ENCODE results near the gene ARMC7. TPM values are rescaled to one million over a fixed set of nuclear protein-coding genes. Genes with fewer than 3 reads are reported as not detected.
A peak's percentile ranks its signal among the peaks of the same experiment; 100 is the strongest.
"Not testable (repeated sequence)": the region's sequence is repeated elsewhere in the genome, so short reads cannot be mapped to it uniquely, and the experiment has no call there.

ARMC7 gene
- total RNA-seq, result 10 to 100 TPM; 13.2 to 14.4 (median 13.7) TPM

DNA sequence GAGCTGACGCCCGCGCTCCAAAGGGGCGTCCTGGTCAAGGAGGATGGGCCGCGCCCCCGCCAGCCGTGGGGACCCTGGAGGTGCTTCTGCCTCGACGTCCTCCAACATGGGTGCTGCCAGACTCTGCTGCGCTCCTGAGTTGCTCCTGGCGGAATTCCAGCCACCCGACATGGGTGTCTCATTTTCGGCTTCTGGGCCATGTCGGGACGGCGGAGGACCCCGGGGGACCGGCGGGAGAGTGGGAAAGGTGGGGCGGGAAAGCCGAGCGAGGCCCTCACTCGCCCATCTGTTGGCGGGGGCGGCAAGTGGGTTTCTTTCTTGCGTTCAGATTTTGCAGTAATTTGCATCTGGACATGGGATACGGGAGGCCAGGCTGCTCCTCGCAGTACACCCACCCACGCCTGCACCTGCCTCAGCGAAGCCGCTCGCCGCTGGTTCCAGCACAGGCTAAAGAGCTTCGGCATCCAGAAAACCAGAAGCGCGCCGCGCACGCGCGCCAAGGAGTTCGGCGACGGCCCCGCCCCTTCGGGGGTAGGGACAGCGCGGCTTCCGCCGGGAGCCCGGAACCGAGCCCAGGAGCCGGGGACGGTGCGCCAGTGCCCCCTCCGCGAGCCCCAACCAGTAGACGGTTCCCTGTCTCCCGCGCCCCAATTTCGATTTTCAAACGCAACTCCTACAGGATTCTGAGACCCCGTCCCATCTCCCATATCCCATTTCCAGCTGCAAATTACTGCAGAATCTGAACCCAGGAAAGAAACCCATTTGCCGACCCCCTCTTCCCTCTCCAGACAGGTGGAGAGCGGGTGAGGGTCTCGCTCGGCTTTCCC lies at the start of gene ARMC7:
ARMC7 (plus strand) TSS at position 563 of the 827 bp plus-strand sequence. CDS start 320 bp downstream, outside the sequence.
- DNase-seq (peak; percentile 89), ATAC-seq (peak; percentile 86 to 88)
- Mint-ChIP-seq H3K36me3 (ENCODE audit: insufficient read depth) (peaks cover 7% of the 10 kb centered on the region), H3K9me3 (no peaks in the 10 kb centered on the region), H3K27me3 (ENCODE audit: low read depth) (no peaks in the 10 kb centered on the region), H3K4me1 (ENCODE audit: low read depth) (peaks cover 29% of the 10 kb centered on the region), H3K4me3 (peak within 1 kb of the TSS; percentile 89)

DNA sequence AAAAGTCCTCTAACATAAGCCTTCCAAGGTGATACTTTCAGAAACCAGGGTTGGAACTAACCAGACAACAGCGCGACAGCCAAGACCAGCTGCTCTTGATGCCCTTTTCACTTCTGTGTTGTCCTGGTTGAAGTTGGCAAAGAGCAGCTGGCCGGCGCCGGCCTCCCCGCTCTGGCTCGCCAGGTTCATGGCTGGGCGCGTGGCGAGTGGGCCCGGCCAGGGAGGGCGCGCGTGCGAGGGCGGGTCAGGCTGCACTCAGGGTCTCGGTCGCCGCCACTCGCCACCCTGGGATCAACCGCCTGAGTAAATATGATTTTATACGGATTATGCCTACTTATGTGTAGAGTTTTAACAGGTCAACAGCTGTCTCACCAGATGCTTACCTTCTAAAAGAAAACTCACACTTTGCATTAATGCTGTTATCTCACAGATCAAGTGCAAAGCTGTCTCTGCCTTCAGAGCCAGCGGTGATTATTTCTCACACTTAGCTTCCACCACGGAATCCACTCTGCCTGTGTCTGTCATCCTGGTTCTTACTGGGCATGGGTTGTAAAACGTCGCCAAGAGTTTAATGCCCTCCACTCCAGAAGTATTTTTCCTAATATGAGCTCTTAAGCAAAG lies 49.2 kb upstream of the ARMC7 start:
- H3K27me3 Mint-ChIP-seq (ENCODE audit: low read depth), result no peaks in the 10 kb centered on the region
- no peak overlapping the region for H3K4me3 Mint-ChIP-seq
- no peak for ATAC-seq
- peaks cover 21% of the 10 kb centered on the region for H3K4me1 Mint-ChIP-seq (ENCODE audit: low read depth)
- H3K36me3 Mint-ChIP-seq (ENCODE audit: insufficient read depth), result peaks cover 35% of the 10 kb centered on the region
- no peaks in the 10 kb centered on the region for H3K9me3 Mint-ChIP-seq
- no peak for DNase-seq

DNA sequence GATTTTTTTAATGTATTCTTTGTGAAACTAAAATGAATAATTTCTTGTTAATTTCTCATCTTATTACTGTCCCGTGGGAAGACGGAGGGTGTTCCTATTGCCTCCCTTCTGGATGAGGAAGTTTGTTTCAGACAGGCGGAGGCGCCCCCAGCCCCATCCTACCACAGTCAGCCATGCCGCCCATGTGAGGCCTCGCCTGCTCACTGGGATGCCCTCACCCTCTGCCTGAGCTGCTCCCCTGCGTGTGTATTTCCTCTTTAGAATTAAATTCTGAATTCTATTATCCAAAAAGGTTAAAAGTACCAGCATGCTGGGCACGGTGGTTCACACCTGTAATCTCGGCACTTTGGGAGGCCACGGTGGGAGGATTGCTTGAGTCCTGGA lies 48.7 kb upstream of the ARMC7 start:
- Mint-ChIP-seq H3K36me3 (ENCODE audit: insufficient read depth) (peaks cover 35% of the 10 kb centered on the region), H3K4me1 (ENCODE audit: low read depth) (peaks cover 25% of the 10 kb centered on the region), H3K4me3 (no peak overlapping the region), H3K9me3 (no peaks in the 10 kb centered on the region), H3K27me3 (ENCODE audit: low read depth) (no peaks in the 10 kb centered on the region)
- no peak for DNase-seq
- ATAC-seq, result no peak

DNA sequence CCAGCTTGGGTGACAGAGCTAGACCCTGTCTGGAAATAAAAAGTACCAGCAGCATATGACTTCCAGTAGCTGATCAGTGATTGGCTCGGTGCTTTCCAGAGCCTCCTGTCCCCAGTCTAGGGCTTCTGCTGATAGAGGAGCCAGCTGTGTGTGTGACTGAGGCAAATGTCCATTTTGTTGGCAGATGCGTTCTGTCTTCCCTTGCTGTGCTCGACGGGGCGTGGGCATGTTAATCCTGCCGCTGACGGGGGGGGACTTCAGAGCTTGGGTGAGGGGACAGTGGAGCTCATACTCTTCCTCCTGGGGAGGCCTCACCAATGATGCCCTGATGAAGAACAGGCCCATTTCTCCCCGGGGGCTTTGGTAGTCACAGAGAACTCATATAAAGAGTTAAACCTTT lies 48.2 kb upstream of the ARMC7 start:
- Mint-ChIP-seq H3K36me3 (ENCODE audit: insufficient read depth) (peaks cover 32% of the 10 kb centered on the region), H3K4me3 (no peak overlapping the region), H3K4me1 (ENCODE audit: low read depth) (peaks cover 25% of the 10 kb centered on the region), H3K9me3 (no peaks in the 10 kb centered on the region), H3K27me3 (ENCODE audit: low read depth) (no peaks in the 10 kb centered on the region)
- DNase-seq (no peak), ATAC-seq (no peak)

DNA sequence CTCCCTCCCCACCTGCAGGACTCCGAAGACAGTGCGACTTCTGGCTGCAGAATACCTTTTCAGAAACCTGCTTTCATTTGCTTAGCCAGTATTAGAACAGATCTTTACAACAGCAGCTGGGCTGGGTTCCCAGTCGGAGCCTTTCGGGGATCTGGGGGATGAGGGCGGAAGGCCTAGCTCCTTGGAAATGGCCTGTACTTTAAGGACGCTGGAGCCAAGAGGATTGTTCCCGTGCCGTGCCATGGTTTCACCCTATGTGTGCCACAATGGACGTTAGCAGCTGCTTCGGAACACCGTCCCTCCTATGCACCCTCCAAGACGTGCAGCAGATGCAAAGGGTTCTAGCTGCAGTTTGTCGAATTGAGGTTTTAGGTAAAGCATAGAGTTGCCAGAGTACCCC lies 46.6 kb upstream of the ARMC7 start:
- Mint-ChIP-seq H3K4me1 (ENCODE audit: low read depth) (peaks cover 34% of the 10 kb centered on the region), H3K4me3 (no peak overlapping the region), H3K36me3 (ENCODE audit: insufficient read depth) (peaks cover 30% of the 10 kb centered on the region), H3K27me3 (ENCODE audit: low read depth) (no peaks in the 10 kb centered on the region), H3K9me3 (no peaks in the 10 kb centered on the region)
- ATAC-seq (no peak), DNase-seq (no peak)

DNA sequence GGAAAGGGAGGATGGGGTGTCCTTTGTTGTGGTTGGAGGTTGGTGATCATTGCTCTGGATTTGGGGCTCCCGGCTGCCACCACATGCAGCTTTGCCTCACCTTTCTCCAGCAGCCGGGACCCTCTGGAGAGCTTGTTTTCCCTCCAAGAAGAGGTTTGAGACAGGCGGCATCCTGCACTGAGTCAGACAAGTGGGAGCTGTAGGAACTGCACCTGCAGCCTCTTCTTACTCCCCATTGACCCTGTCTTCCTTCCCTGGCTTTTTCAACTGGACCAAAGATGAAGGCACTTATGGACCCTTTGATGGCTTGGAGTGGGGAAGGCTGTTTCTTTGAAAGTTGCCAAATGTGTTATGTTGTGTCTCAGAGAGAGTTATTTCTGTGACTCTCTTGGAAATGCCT lies 46.1 kb upstream of the ARMC7 start:
- H3K4me3 Mint-ChIP-seq, result no peak overlapping the region
- peaks cover 30% of the 10 kb centered on the region for H3K36me3 Mint-ChIP-seq (ENCODE audit: insufficient read depth)
- ATAC-seq, result no peak

DNA sequence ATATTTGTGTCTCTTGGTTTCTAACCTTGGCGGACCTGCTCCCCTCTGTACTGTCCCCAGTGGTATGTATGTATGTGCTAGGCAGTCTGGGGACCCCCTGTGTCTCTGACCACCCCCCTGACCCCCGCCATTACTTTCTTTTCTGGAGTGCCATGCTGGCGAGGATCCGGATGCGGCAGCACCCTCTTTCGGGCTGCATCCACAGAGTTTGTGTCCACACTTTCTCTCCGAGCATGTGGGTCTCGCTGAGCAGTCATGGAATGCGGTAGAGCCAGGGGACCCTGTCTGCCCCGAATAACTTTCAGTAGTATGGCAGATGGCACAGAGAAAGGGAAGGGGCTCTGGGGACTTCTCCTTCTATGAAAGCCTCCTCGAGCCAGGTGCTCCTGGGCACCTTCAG lies 45.7 kb upstream of the ARMC7 start:
- Mint-ChIP-seq H3K4me3 (no peak overlapping the region), H3K4me1 (ENCODE audit: low read depth) (peaks cover 38% of the 10 kb centered on the region), H3K27me3 (ENCODE audit: low read depth) (no peaks in the 10 kb centered on the region), H3K36me3 (ENCODE audit: insufficient read depth) (peaks cover 30% of the 10 kb centered on the region), H3K9me3 (no peaks in the 10 kb centered on the region)
- ATAC-seq (no peak), DNase-seq (no peak)

More for the DNA sequence above, 46.1 kb upstream of the ARMC7 start:
- Mint-ChIP-seq H3K27me3 (ENCODE audit: low read depth) (no peaks in the 10 kb centered on the region), H3K9me3 (no peaks in the 10 kb centered on the region), H3K4me1 (ENCODE audit: low read depth) (peaks cover 35% of the 10 kb centered on the region)
- DNase-seq, result no peak

DNA sequence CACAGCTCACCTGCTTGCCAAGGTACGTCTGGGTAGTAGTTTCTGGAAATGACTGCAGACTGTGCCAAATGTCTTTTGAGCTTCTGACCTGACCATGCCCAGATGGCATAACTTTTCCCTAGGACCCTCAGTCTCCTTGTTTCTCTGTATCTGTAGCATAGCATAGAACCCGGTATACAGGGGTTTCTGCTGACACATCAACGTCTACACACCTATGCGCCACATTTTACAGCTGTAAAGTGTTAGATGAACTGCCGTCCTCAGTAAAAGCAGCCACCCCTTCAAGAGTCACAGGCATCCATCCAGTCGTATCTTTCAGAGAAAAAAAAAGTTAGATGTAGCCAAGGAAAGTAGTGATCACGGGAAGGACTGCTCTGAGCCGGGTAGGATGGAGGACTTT lies 45.3 kb upstream of the ARMC7 start:
- DNase-seq, result no peak

DNA sequence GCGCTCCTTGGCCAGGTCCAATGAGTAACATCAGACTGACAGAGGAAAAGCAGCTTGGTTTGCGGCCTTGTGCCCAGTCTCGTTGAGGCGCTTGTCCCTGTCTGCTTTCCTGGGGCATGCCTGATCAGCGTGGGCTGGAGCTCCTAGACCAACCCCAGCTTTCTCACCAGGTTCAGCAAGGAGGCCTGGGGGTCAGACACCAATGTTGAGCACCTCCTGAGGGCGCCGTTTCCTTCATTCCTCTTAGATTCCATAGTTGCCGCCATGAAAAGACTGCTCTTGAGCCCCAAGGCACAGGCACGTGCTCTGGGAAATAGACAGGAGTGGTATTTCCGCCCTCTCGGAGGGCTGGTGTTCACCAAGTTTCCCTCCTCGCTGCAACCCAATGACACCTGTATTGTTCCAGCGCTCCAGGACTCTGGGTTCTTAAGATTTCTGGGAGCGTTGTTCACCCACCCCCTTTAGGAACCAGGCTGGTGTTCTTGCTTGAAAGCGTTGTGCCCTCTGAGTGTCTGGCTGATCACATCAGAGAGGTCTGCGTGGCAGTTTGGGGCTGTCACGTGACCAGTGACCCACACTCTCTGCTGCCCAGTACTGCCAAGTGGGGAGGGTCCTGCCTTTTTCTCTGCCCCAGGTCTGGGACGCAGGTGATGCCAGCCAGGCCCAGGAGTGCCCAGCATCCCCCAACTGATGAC lies 44.8 kb upstream of the ARMC7 start:
- ATAC-seq (no peak), DNase-seq (no peak)
- H3K27me3 Mint-ChIP-seq (ENCODE audit: low read depth), result no peaks in the 10 kb centered on the region
- no peak overlapping the region for H3K4me3 Mint-ChIP-seq
- peaks cover 24% of the 10 kb centered on the region for H3K36me3 Mint-ChIP-seq (ENCODE audit: insufficient read depth)
- no peaks in the 10 kb centered on the region for H3K9me3 Mint-ChIP-seq
- peaks cover 33% of the 10 kb centered on the region for H3K4me1 Mint-ChIP-seq (ENCODE audit: low read depth)

More for the DNA sequence above, 45.3 kb upstream of the ARMC7 start:
- Mint-ChIP-seq H3K27me3 (ENCODE audit: low read depth) (no peaks in the 10 kb centered on the region), H3K4me3 (no peak overlapping the region), H3K4me1 (ENCODE audit: low read depth) (peaks cover 35% of the 10 kb centered on the region), H3K36me3 (ENCODE audit: insufficient read depth) (peaks cover 29% of the 10 kb centered on the region), H3K9me3 (no peaks in the 10 kb centered on the region)
- ATAC-seq, result no peak

DNA sequence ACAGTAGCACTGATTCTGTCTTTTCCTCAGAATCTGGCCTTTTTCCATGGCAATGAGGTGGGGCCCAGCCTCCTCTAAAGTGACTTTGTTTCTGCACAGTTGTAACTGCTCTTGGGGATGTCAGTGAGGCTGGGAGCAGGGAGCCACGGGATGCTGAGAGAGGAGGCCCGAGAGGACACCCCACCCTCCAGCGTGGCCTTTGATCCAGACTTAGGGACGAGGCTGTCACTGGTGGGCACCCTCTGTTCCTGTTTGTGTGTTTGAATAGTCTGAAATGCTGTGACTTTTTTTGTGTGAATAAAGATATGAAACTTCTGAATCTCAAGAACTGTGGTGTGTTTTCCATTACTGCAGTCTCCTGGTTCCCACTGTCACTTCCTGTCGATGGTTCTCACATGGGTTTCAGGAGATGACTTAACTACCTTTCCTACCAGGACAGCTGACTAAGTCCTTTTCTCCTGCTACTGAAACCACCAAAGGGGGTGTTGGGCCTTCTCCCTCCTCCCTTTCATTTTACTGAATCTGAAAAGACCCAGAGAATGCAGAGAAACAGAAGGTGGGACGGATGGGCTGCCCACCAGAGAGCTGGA lies 44.1 kb upstream of the ARMC7 start:
- DNase-seq, result no peak
- peaks cover 32% of the 10 kb centered on the region for H3K4me1 Mint-ChIP-seq (ENCODE audit: low read depth)
- peak; percentile 67 to 80 for ATAC-seq
- no peaks in the 10 kb centered on the region for H3K9me3 Mint-ChIP-seq
- peaks cover 20% of the 10 kb centered on the region for H3K36me3 Mint-ChIP-seq (ENCODE audit: insufficient read depth)
- H3K4me3 Mint-ChIP-seq, result no peak overlapping the region
- H3K27me3 Mint-ChIP-seq (ENCODE audit: low read depth), result no peaks in the 10 kb centered on the region

DNA sequence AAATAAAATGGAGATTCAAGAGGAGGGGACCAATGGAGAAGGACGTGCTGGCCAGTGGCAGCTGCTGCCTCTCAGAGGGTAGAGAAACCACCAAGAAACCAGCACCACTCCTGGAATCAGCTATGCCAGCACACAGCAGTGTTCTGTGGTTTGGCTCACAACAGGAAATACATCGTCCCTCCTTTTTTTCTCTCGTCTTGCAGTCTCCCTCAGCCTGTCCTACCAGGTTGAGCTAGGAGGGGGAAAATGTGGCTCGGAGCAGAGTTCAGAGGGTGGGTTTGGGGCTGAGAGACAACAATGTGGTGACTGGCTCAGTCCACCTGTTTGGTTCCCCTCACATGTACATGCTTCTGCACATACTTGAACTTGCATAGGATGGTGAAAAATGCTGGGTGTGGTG lies 41.9 kb upstream of the ARMC7 start:
- Mint-ChIP-seq H3K4me1 (ENCODE audit: low read depth) (peaks cover 32% of the 10 kb centered on the region), H3K9me3 (no peaks in the 10 kb centered on the region), H3K36me3 (ENCODE audit: insufficient read depth) (peaks cover 12% of the 10 kb centered on the region), H3K27me3 (ENCODE audit: low read depth) (no peaks in the 10 kb centered on the region), H3K4me3 (no peak overlapping the region)
- peak; percentile 54 to 65 for ATAC-seq
- DNase-seq, result no peak

DNA sequence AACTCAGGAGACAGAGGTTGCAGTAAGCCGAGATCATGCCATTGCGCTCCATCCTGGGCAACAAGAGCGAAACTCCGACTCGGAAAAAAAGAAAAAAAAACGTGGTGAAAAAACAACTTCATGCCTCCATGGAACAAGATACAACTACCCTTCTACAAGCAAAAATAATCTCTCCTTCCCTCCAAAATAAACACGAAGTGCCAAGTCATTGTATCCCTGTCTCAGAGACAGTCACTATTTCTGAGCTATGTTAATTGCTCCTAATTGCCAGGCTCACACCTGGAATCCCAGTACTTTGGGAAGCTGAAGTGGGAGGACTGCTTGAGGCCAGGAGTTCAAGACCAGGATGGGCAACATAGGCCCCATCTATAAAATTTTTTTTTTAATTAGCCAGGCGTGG lies 41.0 kb upstream of the ARMC7 start:
- no peak for DNase-seq
- no peak for ATAC-seq
- no peaks in the 10 kb centered on the region for H3K9me3 Mint-ChIP-seq
- no peak overlapping the region for H3K4me3 Mint-ChIP-seq
- H3K4me1 Mint-ChIP-seq (ENCODE audit: low read depth), result peaks cover 32% of the 10 kb centered on the region
- H3K27me3 Mint-ChIP-seq (ENCODE audit: low read depth), result no peaks in the 10 kb centered on the region
- H3K36me3 Mint-ChIP-seq (ENCODE audit: insufficient read depth), result peaks cover 6% of the 10 kb centered on the region

DNA sequence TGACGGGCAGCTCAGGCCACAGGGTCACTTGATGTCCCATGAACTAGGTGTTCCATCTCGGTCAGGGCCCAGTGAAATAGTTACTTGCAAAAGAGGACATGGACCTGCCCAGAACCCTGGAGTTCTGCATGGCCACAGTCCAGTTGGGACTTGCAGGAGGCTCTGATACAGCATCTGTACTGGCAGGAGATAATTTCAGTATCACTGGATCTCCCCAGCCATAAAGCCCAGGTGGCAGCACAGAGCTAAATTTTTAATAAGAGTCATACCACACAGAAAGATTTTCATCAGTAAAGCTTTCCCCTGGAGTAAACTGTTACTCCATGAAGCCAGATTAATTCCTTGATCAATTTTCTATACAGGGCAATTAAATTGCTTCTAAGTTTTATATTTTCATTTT lies 40.0 kb upstream of the ARMC7 start:
- H3K36me3 Mint-ChIP-seq (ENCODE audit: insufficient read depth), result no peaks in the 10 kb centered on the region
- H3K27me3 Mint-ChIP-seq (ENCODE audit: low read depth), result no peaks in the 10 kb centered on the region
- H3K9me3 Mint-ChIP-seq, result no peaks in the 10 kb centered on the region
- H3K4me1 Mint-ChIP-seq (ENCODE audit: low read depth), result peaks cover 32% of the 10 kb centered on the region
- ATAC-seq (no peak), DNase-seq (no peak)
- no peak overlapping the region for H3K4me3 Mint-ChIP-seq

DNA sequence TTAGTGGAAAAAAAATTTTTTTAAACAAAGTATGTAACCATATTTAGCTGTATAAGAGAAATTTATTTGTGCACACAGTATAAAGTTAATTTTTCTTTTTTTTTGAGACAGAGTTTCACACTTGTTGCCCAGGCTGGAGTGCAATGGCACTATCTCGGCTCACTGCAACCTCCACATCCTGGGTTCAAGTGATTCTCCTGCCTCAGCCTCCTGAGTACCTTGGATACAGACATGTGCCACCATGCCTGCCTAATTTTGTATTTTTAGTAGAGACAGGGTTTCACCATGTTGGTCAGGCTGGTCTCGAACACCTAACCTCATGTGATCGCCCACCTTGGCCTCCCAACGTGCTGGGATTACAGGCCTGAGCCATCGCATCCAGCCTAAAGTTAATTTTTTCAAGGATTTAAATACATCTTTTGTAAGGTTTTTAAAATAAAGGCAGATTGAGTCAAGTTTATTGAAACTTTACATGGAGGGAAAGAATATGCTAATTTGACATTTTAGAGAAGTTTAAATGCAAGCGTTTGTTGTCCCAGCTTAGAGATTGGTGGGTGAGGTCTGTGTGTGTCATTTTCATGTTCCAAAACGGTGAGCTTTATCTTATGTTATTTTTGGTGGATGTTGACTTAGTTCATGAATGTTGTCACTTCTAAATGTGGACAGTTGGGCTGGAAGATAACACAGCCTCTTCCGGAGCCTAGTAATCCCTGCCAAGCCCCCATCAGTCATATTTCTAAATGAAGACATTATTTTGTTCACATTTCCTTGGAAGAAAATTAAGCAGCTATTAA lies 38.1 kb upstream of the ARMC7 start:
- DNase-seq; H3K9me3 Mint-ChIP-seq; H3K4me3 Mint-ChIP-seq; H3K27me3 Mint-ChIP-seq (ENCODE audit: low read depth); H3K36me3 Mint-ChIP-seq (ENCODE audit: insufficient read depth); ATAC-seq: not testable (repeated sequence)
- peaks cover 14% of the 10 kb centered on the region for H3K4me1 Mint-ChIP-seq (ENCODE audit: low read depth)
